Sigmoid colon (tissue), 3 donors: ENCODE measurements around the gene DAAM1.

Experiments used
- POLR2A ChIP-seq, 2 donors: fragments of 450-650 bp; IDR thresholded peaks; one replicate each; pipeline ENCODE4 v1.6.1; 2016; ENCODE audit warnings: antibody characterized with exemption in 2 of 2, mild to moderate bottlenecking in 2 of 2, moderate library complexity in 2 of 2
- TF ChIP-seq, protein P1 (sequence below), 4 experiments: fragments of 450-650 bp in 3 of 4; fragments of 200-600 bp in 1 of 4; IDR thresholded peaks; one replicate each; pipeline ENCODE4 v1.5.1; 2016 to 2019; ENCODE audit warnings: antibody characterized with exemption in 4 of 4, mild to moderate bottlenecking in 3 of 4, moderate library complexity in 2 of 4

DNA sequence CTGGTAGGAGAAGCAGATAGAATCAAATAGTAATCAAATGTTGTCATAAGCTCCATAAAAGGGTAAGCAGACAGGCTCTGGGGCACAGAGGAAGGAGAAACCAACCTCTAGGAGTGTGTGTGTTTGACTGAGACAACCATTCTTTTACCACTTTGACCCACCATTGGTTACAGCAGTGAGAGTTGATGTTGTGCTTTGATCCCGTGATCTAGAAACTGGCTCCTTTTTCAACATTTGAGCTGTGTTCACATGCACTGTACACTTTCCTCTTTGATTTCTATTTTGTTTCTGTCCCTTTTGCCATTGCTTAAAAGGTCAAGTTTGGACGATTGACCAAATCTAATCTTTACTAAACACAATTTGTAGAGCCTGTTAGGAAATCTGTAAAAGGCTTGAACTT lies 108.0 kb downstream of the DAAM1 start:
- TF ChIP-seq, protein P1, sequence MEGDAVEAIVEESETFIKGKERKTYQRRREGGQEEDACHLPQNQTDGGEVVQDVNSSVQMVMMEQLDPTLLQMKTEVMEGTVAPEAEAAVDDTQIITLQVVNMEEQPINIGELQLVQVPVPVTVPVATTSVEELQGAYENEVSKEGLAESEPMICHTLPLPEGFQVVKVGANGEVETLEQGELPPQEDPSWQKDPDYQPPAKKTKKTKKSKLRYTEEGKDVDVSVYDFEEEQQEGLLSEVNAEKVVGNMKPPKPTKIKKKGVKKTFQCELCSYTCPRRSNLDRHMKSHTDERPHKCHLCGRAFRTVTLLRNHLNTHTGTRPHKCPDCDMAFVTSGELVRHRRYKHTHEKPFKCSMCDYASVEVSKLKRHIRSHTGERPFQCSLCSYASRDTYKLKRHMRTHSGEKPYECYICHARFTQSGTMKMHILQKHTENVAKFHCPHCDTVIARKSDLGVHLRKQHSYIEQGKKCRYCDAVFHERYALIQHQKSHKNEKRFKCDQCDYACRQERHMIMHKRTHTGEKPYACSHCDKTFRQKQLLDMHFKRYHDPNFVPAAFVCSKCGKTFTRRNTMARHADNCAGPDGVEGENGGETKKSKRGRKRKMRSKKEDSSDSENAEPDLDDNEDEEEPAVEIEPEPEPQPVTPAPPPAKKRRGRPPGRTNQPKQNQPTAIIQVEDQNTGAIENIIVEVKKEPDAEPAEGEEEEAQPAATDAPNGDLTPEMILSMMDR (IDR thresholded peaks at IDR 0.05): no peak
- no peak for TF ChIP-seq POLR2A (IDR thresholded peaks at IDR 0.05)
